Tibial artery (tissue), 4 donors: ENCODE data around the gene MVB12A.

Experiments
- DNase-seq, 2 donors: peaks; one replicate each; pipeline ENCODE4 v3.0.0-alpha.2; 2019
- H3K27ac ChIP-seq, 2 donors: fragments of 200-600 bp; sonication (generic) in 1 of 2; 1 replicate in 1 of 2; 2 replicates in 1 of 2; pipeline ENCODE4 v1.5.1; 2018 to 2019; ENCODE audit warnings: mild to moderate bottlenecking in 1 of 2
- H3K27me3 ChIP-seq, 2 donors: fragments of 200-600 bp; sonication (generic) in 1 of 2; one replicate each; pipeline versions ENCODE4 v1.5.1 to v1.6.0; 2016 to 2019
- H3K36me3 ChIP-seq, 3 donors: fragments of 200-600 bp; sonication (generic) in 2 of 3; one replicate each; pipeline ENCODE4 v1.5.1; 2016 to 2019; ENCODE audit warnings: mild to moderate bottlenecking in 2 of 3
- H3K4me1 ChIP-seq, 4 donors: fragments of 200-600 bp; sonication (generic) in 2 of 4; 1 replicate in 3 of 4; 2 replicates in 1 of 4; pipeline ENCODE4 v1.5.1; 2016 to 2019
- H3K4me3 ChIP-seq, 2 donors: fragments of 200-600 bp; sonication (generic) in 1 of 2; 1 replicate in 1 of 2; 2 replicates in 1 of 2; pipeline ENCODE4 v1.5.1; 2018 to 2019; ENCODE audit warnings: mild to moderate bottlenecking in 2 of 2
- H3K9me3 ChIP-seq, 3 donors: fragments of 200-600 bp; sonication (generic) in 1 of 3; one replicate each; pipeline ENCODE4 v1.5.1; 2016 to 2019
- CTCF ChIP-seq, 2 experiments: fragments of 200-600 bp in 1 of 2; fragments of 450-650 bp in 1 of 2; IDR thresholded peaks; one replicate each; pipeline ENCODE4 v1.5.1; 2017 to 2019; ENCODE audit warnings: antibody characterized with exemption in 2 of 2, mild to moderate bottlenecking in 1 of 2, moderate library complexity in 1 of 2
- intact Hi-C: fragments of 100-400 bp; cut with DNase I; formaldehyde crosslinking; loops from one replicate; pipeline ENCODE4 v1.15.0; 2023; ENCODE audit warnings: low total_unique reads

MVB12A gene

GRCh38 chr19:17385878-17386611, 33.8 kb upstream of the MVB12A start:
- H3K36me3 ChIP-seq = no peaks in the 10 kb centered on the region
- no peak overlapping the region for H3K27ac ChIP-seq
- peak; percentile 88 to 94 for TF ChIP-seq CTCF (IDR thresholded peaks at IDR 0.05)
- no peak overlapping the region for H3K4me3 ChIP-seq
- H3K27me3 ChIP-seq = no peaks in the 10 kb centered on the region
- DNase-seq = peak; percentile 45 to 79
- H3K9me3 ChIP-seq = peaks cover 0 to 2% (median 0%) of the 10 kb centered on the region in 3 donors
- intact Hi-C loops = loop anchor here (1.0 to 5.0 kb wide), 2 partner anchors 40 to 84 kb away; partner anchors contain the start of gene ABHD8
- peaks cover 0 to 22% (median 18%) of the 10 kb centered on the region in 4 donors for H3K4me1 ChIP-seq

- H3K27me3 ChIP-seq = peaks cover 0 to 15% of the 10 kb centered on the region in 2 donors
- H3K9me3 ChIP-seq = peaks cover 0 to 2% (median 0%) of the 10 kb centered on the region in 3 donors
- no peaks in the 10 kb centered on the region for H3K36me3 ChIP-seq
- no peak overlapping the region for H3K27ac ChIP-seq
- DNase-seq = no peak
- H3K4me1 ChIP-seq = peaks cover 0 to 19% (median 18%) of the 10 kb centered on the region in 4 donors
- intact Hi-C loops = loop anchor here (5.0 kb wide), 1 partner anchor 87 kb away; the partner anchor contains the start of gene ABHD8
- no peak overlapping the region for H3K4me3 ChIP-seq
- no peak for TF ChIP-seq CTCF (IDR thresholded peaks at IDR 0.05)
These were observed 30.6 kb upstream of the MVB12A start for GRCh38 chr19:17389288-17389687.

GRCh38 chr19:17389957-17390664, 29.7 kb upstream of the MVB12A start:
- Histone ChIP-seq H3K4me3 (peak overlapping the region; percentile 48 to 52), H3K4me1 (peaks cover 0 to 19% (median 18%) of the 10 kb centered on the region in 4 donors), H3K36me3 (no peaks in the 10 kb centered on the region), H3K9me3 (peaks cover 0 to 2% (median 0%) of the 10 kb centered on the region in 3 donors), H3K27me3 (peaks cover 0 to 23% of the 10 kb centered on the region in 2 donors), H3K27ac (peak overlapping the region in 1 of 2 donors; percentile 51)
- intact Hi-C loops = loop anchor here (5.0 kb wide), 1 partner anchor 88 kb away; the partner anchor contains the start of gene ABHD8
- DNase-seq = no peak
- no peak for TF ChIP-seq CTCF (IDR thresholded peaks at IDR 0.05)

- Histone ChIP-seq H3K4me3 (peak overlapping the region; percentile 48 to 52), H3K4me1 (peaks cover 0 to 19% (median 17%) of the 10 kb centered on the region in 4 donors), H3K9me3 (peaks cover 0 to 2% (median 0%) of the 10 kb centered on the region in 3 donors), H3K27me3 (peaks cover 0 to 27% of the 10 kb centered on the region in 2 donors), H3K36me3 (no peaks in the 10 kb centered on the region), H3K27ac (peak overlapping the region in 1 of 2 donors; percentile 51)
- intact Hi-C loops = no loop called here
- TF ChIP-seq CTCF (IDR thresholded peaks at IDR 0.05) = peak; percentile 68 to 81
- peak; percentile 90 to 94 for DNase-seq
These were observed 29.0 kb upstream of the MVB12A start for GRCh38 chr19:17390665-17391370.
